WI38 (cell line): ENCODE measurements around the gene LMCD1.
A peak's percentile ranks its signal among the peaks of the same experiment; 100 is the strongest.

Source experiments
- H3K4me3 ChIP-seq: 2 replicates; pipeline ENCODE4 v1.5.1; 2011; ENCODE audit warnings: low read depth, mild to moderate bottlenecking, control low read depth, low read length
- CTCF ChIP-seq: IDR thresholded peaks from 2 replicates; pipeline ENCODE4 v1.5.1; 2012; ENCODE audit warnings: low read depth, mild to moderate bottlenecking, control low read depth, low read length

Gene LMCD1

DNA sequence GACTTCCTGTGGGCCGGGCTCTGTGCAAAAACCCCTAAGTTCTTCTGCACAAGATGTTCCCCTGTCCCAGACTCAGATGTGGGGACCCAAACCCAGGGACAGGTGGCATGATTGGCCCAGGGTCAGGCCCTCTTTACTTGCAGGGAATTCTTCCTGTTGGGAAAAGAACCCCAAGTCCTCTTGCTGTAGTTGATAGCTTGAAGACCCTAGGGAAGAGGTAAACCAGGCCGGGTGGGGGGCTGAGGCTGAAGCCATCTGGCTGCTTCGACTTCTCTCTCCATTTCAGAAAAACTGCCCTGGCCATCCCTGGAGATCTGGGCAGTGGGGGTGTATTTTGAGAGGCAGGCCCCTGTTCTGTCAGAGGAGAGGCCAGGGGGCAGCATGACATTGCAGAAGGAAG is 119.5 kb downstream of the LMCD1 start:
- H3K4me3 ChIP-seq, result no peak overlapping the region
- TF ChIP-seq CTCF, result no peak

DNA sequence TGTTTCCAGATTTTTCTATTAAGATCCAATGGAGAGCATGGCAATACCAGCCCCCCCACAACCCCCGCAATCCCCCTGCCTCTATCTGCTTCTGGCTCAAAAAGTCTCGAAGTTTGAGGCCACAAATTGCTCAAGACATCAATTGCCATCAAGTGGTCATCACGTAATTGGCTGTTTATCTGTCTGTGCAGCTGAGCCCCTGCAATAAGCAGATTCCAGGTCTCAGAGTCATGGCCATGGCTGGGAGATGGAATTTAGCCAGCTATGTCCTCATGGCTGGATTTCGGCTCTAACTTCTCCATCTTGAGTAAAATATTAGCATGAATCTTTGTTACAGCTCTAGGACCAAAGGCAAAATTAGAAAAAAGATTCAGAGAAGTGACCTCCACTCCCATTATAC is 120.2 kb downstream of the LMCD1 start:
- TF ChIP-seq CTCF, result no peak
- H3K4me3 ChIP-seq, result no peak overlapping the region

GRCh38 chr3:8622873-8623691 is 121.5 kb downstream of the LMCD1 start:
- TF ChIP-seq CTCF, result peak; percentile 79
- no peak overlapping the region for H3K4me3 ChIP-seq

DNA sequence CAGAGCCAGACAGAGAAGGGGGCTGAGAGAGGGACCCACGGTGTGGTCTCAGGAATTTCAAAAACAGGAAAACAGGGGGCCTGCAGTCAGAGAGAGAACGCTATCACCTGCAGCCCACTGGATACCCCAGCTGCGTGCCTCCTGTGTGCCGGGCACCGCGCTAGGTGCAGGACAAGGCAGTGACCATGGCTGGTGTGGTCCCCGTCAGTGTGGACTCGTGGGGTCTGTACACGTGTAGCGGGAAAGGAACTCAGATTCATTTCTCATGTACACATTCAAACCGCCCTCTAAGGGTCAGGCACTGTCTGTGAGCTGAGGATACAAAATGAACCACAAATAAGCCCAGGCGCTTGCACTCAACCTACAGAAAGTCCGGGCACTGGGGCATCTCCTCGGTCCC is 122.1 kb downstream of the LMCD1 start:
- TF ChIP-seq CTCF, result no peak
- no peak overlapping the region for H3K4me3 ChIP-seq
